PC-9 (cell line): Measurements from ENCODE around the gene RPL41. TPM values are rescaled to one million over a fixed set of nuclear protein-coding genes. Genes with fewer than 3 reads are reported as not detected.

Experiments
- BruUV-seq: library from RNA; stranded (reverse); fragments of 400-500 nt; replicated peaks from 2 replicates; lab custom pipeline; 2021; lab: Mats Ljungman, UMichigan
- CTCF ChIA-PET: fragments of 300-600 bp; sonication (Branson Sonifier 250); formaldehyde crosslinking; loops from one replicate; lab custom pipeline; 2022; ENCODE audit warnings: antibody characterized with exemption; lab: Charles Lee
- POLR2A ChIA-PET: fragments of 300-600 bp; sonication (Branson Sonifier 250); formaldehyde crosslinking; loops from one replicate; lab custom pipeline; 2022; ENCODE audit warnings: antibody characterized with exemption; ENCODE audit not compliant: unreplicated experiment; lab: Charles Lee
- DNase-seq, 2 experiments: peaks; one replicate each; pipeline versions ENCODE4 v3.0.0 to v3.0.0-alpha.2; 2015 to 2022; ENCODE audit warnings: mixed read lengths in 1 of 2
- H2AFZ ChIP-seq: fragments of 200-600 bp; sonication (generic); 2 replicates; pipeline ENCODE4 v1.8.1; 2017; ENCODE audit warnings: antibody characterized with exemption
- H3F3A ChIP-seq: fragments of 200-600 bp; sonication (generic); 2 replicates; pipeline ENCODE4 v1.8.1; 2017; ENCODE audit warnings: antibody characterized with exemption, mild to moderate bottlenecking, low read depth; ENCODE audit not compliant: insufficient read depth
- H3K27ac ChIP-seq: fragments of 200-600 bp; sonication (generic); 2 replicates; pipeline ENCODE4 v1.6.1; 2016; ENCODE audit warnings: mixed run types
- H3K27me3 ChIP-seq: fragments of 200-600 bp; sonication (generic); 2 replicates; pipeline ENCODE4 v1.6.1; 2016; ENCODE audit warnings: low read depth, mixed run types; ENCODE audit not compliant: insufficient read depth
- H3K36me3 ChIP-seq: fragments of 200-600 bp; sonication (generic); 2 replicates; pipeline ENCODE4 v1.6.1; 2016; ENCODE audit warnings: low read depth, mixed run types
- H3K4me1 ChIP-seq: fragments of 200-600 bp; sonication (generic); replicated peaks from 2 replicates; pipeline ENCODE4 v1.6.1; 2016; ENCODE audit warnings: mixed run types; ENCODE audit not compliant: insufficient read depth
- H3K4me2 ChIP-seq: fragments of 200-600 bp; sonication (generic); 2 replicates; pipeline ENCODE4 v1.6.1; 2017; ENCODE audit warnings: mixed run types
- H3K4me3 ChIP-seq: fragments of 200-600 bp; sonication (generic); 2 replicates; pipeline ENCODE4 v1.6.1; 2016; ENCODE audit warnings: mixed run types
- H3K79me2 ChIP-seq: fragments of 200-600 bp; sonication (generic); 2 replicates; pipeline ENCODE4 v1.6.1; 2017; ENCODE audit warnings: low read depth, mixed run types
- H3K9me2 ChIP-seq: fragments of 200-600 bp; sonication (generic); 2 replicates; pipeline ENCODE4 v1.8.1; 2017; ENCODE audit warnings: mild to moderate bottlenecking; ENCODE audit not compliant: insufficient read depth
- H3K9me3 ChIP-seq: fragments of 200-600 bp; sonication (generic); 2 replicates; pipeline ENCODE4 v1.8.1; 2016; ENCODE audit warnings: low read depth; ENCODE audit not compliant: insufficient read depth
- H4K20me1 ChIP-seq: fragments of 200-600 bp; sonication (generic); 2 replicates; pipeline ENCODE4 v1.8.1; 2017; ENCODE audit not compliant: insufficient read depth
- EZH2 ChIP-seq: fragments of 200-600 bp; sonication (generic); IDR thresholded peaks from 2 replicates; pipeline ENCODE4 v1.8.0; 2017; ENCODE audit warnings: antibody characterized with exemption, low read depth
- intact Hi-C: fragments of 100-400 bp; cut with micrococcal nuclease; formaldehyde crosslinking; loops from one replicate; pipeline ENCODE4 v1.10.0; 2022; ENCODE audit not compliant: unreplicated experiment
- total RNA-seq: library from RNA; stranded (reverse); gene quantifications from 2 replicates; pipeline ENCODE4 v1.2.3, GENCODE V29; 2021
- TF ChIP-seq, protein P1 (sequence below): fragments of 200-600 bp; sonication (generic); conservative IDR thresholded peaks from 2 replicates; pipeline ENCODE4 v1.6.1; 2017; ENCODE audit warnings: mixed run types, antibody characterized with exemption, mild to moderate bottlenecking, moderate library complexity

RPL41 gene
- total RNA-seq, 1 experiment from 2014 or later, result 3,423 TPM

GRCh38 chr12:56157201-56158028, 41.0 kb downstream of the RPL41 start:
- TSS peak; percentile 9 for BruUV-seq
- Histone ChIP-seq H3K27me3 (no peaks in the 10 kb centered on the region), H4K20me1 (peaks cover 21% of the 10 kb centered on the region), H3K27ac (peak overlapping the region; percentile 50), H3F3A (peaks cover 44% of the 10 kb centered on the region), H3K4me1 (peaks cover 31% of the 10 kb centered on the region), H3K4me3 (peak overlapping the region; percentile 51), H2AFZ (0 out of 2 replicates have a peak overlapping the region, but pooled peaks have one; percentile 67), H3K9me3 (no peaks in the 10 kb centered on the region), H3K9me2 (no peaks in the 10 kb centered on the region), H3K36me3 (peaks cover 29% of the 10 kb centered on the region), H3K79me2 (peaks cover 44% of the 10 kb centered on the region), H3K4me2 (peak overlapping the region; percentile 78)
- intact Hi-C loops, result loop anchor here (5.0 kb wide), 1 partner anchor 40 kb away; the partner anchor contains the start of genes RPL41 and ZC3H10
- TF ChIP-seq EZH2, result no peak
- TF ChIP-seq, protein P1, sequence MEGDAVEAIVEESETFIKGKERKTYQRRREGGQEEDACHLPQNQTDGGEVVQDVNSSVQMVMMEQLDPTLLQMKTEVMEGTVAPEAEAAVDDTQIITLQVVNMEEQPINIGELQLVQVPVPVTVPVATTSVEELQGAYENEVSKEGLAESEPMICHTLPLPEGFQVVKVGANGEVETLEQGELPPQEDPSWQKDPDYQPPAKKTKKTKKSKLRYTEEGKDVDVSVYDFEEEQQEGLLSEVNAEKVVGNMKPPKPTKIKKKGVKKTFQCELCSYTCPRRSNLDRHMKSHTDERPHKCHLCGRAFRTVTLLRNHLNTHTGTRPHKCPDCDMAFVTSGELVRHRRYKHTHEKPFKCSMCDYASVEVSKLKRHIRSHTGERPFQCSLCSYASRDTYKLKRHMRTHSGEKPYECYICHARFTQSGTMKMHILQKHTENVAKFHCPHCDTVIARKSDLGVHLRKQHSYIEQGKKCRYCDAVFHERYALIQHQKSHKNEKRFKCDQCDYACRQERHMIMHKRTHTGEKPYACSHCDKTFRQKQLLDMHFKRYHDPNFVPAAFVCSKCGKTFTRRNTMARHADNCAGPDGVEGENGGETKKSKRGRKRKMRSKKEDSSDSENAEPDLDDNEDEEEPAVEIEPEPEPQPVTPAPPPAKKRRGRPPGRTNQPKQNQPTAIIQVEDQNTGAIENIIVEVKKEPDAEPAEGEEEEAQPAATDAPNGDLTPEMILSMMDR, result peak; percentile 82
- ChIA-PET POLR2A (interaction anchor here (1.3 kb wide), 1 partner anchor 29 kb away, joined by 4 read pairs; the partner anchor contains the start of gene ESYT1), CTCF (interaction anchor here (0.7 kb wide), 1 partner anchor 34 kb away, joined by 5 read pairs; no protein-coding TSS in a partner anchor)
- DNase-seq, result peak; percentile 78 to 82

DNA sequence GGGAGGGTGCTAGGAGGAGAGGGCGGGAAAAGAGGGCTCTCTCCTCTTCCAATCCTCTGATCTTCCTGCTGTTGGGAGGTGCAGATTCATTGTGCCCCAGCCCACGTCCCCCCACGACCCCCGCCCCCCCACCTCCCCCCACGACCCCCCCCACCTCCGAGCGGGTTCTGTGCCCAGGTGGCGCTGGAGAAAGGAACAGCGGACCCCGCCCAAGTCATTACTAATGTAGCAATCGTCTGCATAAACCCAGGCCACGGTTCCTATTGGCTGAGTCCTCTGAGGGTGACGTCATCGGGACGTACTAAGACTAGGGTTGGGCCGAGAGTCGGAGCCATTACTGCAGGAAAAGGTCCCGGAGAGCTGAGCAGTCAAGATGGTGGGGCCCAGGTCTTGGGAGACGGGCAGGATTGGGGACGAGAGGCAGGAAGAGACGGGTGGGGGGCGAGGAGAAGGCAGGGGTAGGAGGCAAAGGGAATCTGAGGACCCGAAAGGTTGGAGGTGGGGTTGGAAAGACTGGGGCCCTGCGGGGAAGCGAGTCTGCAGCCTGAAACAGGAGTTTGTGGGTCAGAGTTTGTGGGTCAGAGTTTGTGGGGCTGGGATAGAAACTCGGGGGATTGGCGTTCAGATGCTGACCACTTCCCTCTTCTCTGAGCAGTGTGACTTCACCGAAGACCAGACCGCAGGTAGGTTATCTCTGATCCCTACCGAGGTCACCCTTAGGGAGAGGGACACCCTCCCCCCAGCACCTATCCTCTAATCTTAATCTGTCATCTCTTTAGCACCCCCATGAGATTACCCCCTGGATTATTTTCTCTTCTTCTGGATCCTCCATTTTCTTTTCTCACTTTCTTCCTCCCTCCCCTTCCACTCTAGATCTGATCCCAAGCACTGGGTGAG, 41.8 kb downstream of the RPL41 start, which contains the start of gene MYL6:
Gene MYL6 (plus strand): TSS at position 331 of the 897 bp plus-strand sequence. CDS start 43 bp downstream, at position 374.
- ChIA-PET POLR2A (interaction anchor here (0.6 to 1.6 kb wide), 5 partner anchors 23 to 588 kb away, joined by 3 to 13 read pairs (median 5); partner anchors contain the start of gene ESYT1), CTCF (no interaction called here)
- DNase-seq, result peak; percentile 89 to 93
- TF ChIP-seq EZH2, result no peak
- TF ChIP-seq, protein P1, result no peak
- Histone ChIP-seq H4K20me1 (peaks cover 22% of the 10 kb centered on the region), H3K27me3 (no peaks in the 10 kb centered on the region), H3F3A (peaks cover 53% of the 10 kb centered on the region), H3K79me2 (peaks cover 38% of the 10 kb centered on the region), H3K9me2 (no peaks in the 10 kb centered on the region), H2AFZ (0 out of 2 replicates have a peak within 1 kb of the TSS, but pooled peaks have one; percentile 67), H3K27ac (peak within 1 kb of the TSS; percentile 82), H3K9me3 (no peaks in the 10 kb centered on the region), H3K4me1 (peaks cover 26% of the 10 kb centered on the region), H3K36me3 (peaks cover 36% of the 10 kb centered on the region), H3K4me3 (peak within 1 kb of the TSS; percentile 95), H3K4me2 (peak within 1 kb of the TSS; percentile 89)
- intact Hi-C loops, result loop anchor here (5.0 kb wide), 1 partner anchor 41 kb away; the partner anchor contains the start of genes RPL41 and ZC3H10
- no TSS peak for BruUV-seq
